ENCODE measurements around the gene OSCP1.

OSCP1 gene

DNA sequence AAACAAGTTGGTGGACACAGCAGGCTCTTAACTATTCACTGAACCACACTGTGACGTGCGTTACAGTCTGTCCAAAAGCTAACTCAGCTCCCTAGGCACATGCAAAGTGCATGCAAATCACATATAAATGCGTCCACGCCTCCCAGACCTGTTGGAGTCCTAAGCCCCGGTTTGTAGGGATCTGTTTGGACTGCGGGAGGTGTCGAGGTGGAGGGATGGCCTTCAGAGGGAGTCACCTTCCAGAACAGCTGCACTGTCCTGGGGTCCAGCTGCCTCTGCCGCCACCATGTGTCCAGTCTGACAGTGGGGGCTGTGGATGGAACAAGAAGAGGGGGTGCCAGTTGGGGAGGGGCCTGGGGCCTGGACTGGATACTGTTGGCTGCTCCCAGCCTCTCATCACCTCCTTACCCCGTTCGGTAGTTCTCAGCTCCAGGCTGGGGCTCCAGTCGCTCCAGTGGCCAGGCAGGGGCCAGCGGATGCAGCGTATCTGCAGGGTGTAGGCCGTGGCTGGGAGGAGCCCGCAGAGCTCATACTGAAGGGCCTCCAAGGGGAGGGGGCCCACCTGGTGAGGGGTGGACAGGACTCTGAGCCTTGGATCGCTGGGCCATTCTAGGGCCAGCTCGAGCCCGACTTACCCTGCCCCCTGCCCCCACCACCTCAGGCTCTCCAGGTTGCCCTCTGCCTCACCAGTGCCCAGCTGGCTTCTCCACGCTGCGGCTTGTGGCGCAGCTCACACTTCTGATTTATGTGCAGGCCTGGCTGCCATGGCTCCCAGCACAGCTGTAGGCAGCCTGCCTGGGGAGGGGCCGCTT, 21.8 kb upstream of the OSCP1 start:
- no peak for DNase-seq

DNA sequence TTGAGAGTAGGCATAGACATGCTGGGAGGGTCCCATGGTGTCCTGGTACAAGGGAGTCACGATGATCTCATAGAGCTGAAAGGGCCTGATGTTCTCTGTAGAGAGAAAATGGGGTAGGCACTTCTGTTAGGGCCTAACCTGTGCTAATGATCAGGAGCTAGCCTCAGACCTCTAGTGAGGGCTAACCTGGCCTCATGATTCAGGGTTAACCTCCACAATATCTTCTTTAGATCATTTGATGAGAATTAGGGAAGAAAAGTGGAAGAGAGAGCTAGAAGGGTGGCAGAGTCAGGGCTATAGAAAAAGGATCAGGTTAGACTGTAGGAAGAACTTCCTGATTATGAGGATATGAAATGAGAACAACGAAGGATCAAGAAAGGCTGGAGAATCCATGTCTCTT, 18.9 kb upstream of the OSCP1 start:
- DNase-seq, result no peak

DNA sequence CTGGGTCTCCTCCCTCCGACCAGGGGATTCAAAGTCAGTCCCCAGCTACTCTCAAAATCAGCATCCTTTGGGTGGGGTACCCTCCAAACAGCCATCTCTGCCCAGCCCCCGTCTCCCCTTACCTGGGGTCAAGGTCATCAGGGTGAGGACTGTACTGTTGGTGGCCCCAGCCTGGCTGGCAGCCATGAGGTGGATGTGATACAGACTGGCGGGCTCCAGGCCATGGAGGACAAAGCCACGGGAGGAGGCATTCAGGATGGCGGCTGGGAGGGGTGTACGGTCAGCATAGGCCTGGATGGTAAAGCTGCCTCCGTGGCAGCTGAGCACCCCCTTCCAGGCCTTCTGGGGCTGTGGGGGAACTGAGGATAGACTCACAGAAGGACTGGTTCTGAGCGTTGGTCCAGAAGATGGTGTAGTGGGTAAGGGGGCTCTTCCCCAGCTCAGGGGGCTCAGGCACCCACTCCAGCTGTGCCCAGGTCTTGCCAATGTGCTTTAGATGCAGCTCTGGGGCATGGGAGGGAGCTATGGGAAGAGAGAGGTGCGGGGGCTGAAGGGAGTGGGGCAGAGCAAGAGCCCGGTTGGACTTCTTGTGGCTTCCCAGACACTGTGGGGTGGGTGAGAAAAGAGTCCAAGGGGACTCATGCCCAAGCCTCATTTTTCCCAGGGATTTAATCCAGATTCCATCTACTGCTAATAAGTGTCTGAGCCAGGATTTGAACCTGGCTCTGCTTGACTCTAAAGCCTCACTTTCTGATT, 17.6 kb upstream of the OSCP1 start:
- DNase-seq, result no peak

DNA sequence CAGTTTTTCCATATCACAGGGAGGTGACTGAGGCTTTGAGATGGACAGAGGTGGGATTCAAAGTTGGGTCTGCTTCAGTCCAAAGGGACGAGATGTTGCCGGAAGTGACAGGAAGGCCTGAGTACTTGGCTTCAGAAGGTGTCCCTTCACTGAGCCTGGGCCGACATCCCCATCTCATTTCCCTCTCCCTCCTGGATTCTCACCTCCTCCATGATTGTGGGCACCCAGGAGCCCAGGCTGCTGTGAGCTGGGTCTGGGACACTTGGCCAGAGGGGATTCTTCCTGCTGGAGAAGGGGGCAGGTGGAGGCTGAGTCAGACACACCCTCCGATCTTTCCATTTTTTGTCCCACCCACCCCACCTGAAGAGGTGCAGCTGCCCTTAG, 16.8 kb upstream of the OSCP1 start:
- no peak for DNase-seq

DNA sequence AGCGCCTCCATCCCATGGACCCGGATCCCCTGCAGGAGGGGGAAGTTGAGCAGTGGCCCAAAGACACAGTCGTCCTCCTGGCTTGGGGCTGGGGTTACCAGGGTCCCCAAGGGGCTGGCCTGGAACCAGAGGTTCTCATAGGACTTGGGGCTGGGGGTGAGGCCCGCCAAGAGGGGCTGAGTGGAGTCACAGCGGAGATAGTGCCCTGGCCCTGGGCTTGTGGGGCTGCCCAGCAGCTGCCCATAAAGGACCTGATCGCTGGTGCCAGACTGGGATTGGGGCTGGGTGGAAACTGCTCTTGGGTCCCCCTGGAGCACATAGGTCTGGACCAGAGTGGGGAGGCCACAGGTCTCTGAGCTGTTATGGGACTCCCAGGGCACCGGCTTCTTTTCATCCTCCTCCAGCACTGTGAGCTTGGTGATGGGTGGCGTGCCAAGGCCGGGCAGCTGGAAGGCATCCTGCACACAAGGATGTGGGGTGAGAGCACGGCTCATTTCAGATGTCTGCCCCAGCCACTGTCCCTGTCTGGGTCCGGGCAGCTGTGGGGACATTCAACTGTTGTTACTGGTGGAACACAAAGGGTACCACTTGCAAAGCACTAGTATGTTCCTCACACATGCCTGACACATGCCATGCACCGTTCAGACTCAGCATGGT, 16.2 kb upstream of the OSCP1 start:
- no peak for DNase-seq

DNA sequence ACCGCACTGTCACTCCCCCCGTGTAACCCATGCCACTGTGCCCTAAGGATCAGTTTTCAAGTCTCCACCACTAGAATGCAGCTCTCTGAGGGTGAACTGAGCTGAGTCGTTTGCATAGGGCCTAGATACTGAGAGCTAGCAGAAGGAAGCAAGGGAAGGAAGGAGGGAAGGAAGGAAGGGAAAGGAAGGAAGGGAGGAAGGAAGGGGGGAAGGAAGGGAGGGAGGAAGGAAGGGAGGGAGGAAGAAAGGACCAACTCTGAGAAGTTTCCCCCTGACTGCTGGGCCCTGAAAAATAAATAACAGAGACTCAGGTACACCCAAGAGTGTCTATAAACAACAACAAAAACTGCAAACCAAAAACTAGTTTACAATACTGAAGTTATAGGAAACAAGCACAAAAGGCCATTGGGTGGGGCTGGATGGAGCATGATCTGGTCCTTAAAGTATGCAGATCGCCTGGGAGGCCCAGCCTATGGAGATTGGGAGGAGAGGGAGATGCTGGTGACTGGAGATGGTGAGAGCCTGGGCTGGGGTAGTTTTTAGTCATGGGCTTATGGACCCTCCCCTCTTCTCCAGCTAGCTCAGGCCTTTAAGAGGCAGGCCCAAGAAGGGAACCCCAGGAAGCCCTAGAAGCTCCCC, 15.6 kb upstream of the OSCP1 start:
- DNase-seq, result peak; percentile 38

DNA sequence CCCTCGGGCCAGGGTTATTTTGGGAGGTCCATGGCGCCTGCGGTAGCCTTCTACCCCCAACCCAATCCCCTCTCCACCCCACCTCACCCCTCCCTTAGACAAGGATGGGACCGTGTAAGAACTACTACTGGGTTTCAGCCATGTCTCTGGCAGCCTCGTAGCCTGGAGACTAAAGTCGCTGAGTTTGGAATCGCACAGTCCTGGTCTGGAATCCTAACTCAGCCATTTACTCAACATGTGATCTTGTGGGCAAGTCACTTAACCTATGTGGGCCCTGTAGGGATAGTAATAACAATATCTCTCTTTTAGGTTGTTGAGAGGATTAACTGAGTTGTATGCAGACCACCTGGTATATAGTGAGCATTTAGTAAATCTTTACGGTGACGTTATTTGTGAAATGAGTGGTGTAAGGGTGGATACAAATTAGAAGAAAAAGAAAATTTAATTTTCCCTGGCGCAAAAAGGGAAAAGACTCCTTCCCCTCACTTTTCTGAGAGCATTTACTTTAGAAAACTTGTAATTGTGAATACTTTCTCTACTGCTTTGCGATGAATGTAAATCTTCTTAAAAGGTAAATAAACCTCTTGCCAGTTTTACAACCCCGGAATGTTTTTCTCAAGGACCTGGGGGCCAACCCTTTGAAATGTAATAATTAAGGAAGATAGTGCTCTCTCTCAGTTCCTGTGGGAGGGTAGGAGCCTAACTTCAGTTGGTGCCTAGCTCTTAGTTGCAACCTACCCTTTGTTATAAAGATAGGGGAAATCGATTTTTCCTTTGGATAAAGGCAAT, 14.5 kb upstream of the OSCP1 start:
- DNase-seq, result peak; percentile 22

DNA sequence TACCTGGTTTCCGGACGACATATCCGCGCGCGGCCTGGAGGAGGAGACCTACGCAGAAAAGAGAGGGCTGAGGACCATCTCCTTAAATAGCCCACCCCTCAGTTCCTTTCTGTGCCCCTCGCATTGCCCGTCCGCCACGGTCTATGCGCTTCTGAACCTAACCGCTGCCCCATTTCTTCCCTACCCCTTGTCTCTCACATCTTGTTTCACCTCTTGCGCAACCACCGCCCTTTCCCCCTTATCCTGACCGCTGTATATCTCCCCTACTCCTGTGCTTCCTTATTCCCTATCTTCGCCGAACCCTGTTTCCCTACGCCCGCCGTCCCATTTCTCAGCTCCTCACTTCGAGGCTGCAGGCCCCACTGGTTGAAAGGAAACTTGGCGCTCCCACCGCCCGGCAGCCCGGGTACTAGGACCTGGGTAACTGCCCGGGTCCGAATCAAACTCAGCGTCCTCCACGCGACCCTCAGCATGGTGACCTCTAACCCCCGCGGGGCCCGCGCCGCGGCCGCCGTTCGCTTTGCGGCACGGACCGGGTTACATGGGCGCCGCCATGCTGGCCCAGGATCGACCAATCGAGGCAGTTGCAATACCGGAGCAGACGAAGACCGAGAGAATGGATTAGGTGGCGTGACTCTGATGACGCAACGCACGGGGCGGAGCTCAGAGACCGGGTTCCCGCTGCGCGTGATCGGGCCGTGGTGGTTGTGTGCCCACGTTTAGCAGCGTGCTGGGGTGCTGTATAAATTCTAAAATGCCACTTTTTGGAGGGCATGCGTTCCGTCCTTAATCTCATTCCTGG, 13.8 kb upstream of the OSCP1 start, which contains the start of gene MRPS15:
Gene MRPS15, minus strand, starts transcription at position 582 of the 802 bp plus-strand sequence. Its CDS starts 109 bp downstream, at position 473.
- peak; percentile 94 for DNase-seq

DNA sequence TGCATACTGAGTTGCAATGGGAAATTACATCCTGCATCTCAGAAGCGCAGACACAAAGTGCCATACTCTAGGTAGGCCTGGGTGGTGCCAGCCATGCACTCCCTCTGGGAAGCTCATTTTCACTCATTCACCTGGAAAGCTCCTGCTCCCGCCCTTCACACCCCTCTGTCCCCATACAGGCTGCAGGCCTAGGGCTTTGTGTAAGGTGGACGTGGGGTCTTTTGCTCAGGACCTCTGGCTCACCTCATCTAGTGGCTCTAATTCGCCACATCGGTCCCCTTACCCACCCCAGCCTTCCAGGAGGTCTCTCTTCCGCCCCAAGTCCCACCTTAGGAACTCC, 13.2 kb upstream of the OSCP1 start:
- no peak for DNase-seq

DNA sequence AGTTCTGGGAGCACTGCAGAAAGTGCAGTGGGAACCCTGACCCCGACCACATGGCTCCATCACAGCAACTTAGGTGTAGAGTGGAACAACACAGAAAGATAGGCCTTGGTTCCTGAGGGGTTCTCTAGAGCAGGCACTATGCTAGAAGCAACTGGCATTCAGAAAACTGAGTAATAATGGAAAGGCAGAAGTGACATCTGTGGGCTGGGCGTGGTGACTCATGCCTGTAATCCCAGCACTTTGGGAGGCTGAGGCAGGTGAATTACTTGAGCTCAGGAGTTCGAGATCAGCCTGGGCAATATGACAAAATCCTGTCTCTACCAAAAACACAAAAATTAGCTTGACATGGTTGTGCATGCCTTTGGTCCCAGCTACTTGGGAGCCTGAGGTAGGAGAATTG, 8.7 kb upstream of the OSCP1 start:
- DNase-seq, result no peak

DNA sequence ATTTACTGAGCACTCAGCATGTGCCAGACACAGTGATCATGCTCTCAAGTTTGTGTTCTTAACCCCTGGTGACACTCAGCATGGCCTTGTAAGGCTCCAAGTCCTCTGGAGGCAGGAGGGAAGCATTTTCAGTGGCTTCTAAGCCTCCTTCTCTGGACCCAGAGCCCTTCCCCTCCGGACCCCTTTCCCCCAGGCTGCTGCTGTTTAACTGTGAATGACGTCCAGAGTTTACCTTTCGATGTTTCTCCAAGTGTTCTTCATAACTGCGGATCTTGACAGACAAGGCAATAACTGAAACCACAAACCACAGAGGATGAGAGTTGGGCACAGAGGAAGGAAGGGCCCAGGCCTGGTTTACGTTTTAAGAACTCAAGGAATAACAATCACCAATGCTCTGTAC, 7.4 kb upstream of the OSCP1 start:
- DNase-seq, result no peak

DNA sequence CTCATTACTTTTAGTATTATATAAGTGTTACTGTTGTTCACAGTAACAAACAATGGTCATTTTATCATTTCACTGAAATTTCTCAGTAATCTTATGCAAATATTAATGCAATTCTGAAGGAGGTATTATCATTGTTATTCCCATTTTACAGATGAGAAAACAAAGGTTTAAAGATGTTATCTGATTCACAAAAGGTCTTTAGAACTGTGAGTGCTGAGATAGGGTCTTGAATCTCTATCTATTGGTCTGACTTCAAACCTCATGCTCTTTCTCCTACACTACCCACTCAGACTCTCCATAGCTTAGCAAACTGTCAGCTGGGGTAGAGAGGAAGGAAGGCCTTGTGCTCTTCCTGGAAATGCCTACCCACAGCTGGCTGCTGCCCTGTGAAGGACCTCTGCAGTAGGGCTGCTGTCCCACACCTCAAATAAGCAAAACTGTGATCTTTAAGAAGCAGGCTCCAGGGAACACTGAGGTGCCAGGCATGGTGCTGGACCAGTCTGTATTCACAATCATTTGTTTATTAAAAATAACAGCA, 6.2 kb upstream of the OSCP1 start:
- no peak for DNase-seq

DNA sequence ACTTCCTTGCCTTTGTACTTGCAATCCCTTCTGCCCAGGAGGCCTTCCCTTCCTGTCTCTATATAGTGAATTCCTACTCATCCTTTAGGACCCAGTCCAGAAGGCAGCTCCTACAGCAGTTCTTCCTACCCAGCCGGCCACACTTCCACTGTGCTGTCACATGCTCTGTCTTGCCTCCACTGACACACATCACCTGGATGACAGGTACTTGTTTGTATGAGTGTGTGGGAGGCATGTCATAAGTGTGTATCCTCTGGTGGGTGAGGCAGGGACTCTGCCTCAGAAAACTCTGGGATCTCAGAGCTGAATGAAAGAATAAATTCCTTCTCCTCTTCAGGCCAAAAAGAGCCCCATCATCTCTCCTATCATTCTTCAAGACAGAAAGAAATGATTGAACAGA, 5.1 kb upstream of the OSCP1 start:
- DNase-seq, result no peak

DNA sequence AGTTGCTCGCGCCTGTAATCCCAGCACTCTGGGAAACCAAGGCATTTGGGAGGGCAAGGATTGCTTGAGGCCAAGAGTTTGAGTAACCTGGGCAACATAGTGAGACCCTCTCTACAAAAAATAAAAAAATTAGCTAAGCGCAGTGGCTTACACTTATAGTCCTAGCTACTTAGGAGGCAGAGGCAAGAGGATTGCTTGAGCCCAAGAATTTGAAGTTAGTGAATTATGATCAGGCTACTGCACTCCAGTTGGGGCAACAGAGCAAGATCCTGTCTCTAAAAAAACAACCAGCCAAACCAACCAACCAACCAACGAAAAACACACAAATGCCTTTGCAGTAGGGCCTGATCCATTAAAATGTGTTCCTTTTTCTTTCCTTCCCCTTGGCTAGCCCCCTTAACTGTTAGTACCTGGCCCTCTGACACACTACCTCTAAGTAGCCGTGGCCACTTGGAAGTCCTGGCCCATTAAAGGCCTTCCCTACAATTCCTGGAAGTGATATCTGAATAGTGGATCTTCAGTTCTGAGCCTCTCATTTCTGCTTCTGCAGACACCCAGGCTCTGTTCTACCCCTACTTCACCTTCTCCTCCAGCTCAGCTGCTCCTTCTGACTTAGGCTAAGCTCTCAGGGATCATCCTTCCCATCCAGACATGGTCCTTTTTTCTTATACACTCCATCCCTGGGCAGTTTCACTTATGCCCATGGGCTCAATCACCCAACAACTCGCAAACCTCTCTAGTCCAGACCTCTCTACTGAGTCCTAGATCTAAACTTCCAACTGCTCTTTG, 3.5 kb upstream of the OSCP1 start:
- no peak for DNase-seq

DNA sequence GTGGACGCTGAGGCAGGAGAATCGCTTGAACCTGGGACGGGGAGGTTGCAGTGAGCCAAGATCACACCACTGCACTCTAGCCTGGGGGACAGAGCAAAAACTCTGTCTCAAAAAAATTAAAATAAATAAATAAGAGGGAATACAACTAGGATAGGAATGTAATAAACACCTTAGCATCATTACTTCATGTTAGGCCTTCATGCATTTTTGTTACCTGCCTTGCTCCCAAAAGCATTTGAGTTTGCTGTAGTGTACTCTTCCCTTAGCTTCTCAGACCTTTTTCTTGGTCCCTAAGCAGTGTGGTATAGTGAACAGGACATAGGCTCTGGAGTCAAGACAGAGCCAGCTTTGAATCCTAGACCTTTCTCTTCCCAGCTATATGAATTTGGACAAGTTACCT, 2.8 kb upstream of the OSCP1 start:
- no peak for DNase-seq

DNA sequence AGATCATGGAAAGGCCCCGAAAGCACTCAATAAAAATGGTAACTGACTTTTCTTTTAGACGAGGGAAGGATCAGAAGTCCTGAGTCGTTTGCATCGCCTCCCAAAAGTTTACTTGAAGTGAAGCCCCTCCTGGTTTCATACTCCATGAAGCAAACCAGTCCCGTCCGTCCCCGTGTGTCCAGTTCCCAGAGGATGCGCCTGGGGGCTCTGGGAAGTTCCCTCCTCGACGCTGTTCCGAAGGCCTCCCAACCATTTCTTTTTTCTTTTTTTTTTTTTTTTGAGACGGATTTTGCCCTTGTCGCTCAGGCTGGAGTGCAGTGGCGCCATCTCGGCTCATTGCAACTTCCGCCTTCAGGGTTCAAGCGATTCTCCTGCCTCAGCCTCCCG, 661 bp upstream of the OSCP1 start:
- DNase-seq, result no peak

DNA sequence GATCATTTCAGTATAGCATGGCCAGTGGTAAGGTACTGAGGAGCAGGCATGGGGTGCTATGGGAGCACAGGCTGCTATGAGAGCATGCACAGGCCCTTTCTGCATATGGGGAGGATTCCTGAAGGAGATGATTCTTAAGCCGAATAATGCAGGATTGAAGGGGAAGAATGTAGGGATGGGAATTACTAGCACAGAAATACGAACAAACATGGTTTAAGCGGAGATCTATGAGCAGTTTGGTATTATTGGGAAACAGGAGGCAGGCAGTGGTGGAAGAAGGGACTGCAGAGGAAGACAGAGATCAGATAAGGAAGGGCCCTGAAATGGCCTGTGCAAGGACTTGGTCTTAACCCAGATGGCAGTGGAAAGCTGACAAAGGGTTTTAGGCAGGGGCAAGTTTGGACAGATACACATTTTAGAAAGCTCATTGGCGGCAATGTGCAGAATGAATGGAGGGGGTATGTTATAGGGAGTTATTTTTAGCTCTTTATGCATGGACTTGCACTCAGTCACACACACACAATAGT, 1.7 kb downstream of the OSCP1 start:
- no peak for DNase-seq

DNA sequence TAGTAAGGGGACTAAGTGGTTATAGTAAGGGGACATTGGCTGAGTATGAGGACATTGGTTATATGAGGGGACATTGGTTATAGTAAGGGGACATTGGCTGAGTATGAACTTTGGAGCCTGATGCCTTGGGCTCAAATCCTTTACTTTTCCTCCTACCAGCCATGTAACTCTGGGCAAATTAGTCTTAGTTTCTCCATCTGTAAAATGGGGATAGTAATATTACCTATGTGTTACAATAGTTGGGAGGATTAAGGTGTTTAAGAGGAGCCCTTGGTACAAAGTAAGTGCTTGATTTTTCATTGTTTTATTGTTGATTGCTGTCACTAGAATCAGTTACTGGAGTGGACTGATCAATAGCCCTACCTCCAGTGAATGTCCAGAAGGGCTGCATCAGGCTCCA, 2.8 kb downstream of the OSCP1 start:
- no peak for DNase-seq

DNA sequence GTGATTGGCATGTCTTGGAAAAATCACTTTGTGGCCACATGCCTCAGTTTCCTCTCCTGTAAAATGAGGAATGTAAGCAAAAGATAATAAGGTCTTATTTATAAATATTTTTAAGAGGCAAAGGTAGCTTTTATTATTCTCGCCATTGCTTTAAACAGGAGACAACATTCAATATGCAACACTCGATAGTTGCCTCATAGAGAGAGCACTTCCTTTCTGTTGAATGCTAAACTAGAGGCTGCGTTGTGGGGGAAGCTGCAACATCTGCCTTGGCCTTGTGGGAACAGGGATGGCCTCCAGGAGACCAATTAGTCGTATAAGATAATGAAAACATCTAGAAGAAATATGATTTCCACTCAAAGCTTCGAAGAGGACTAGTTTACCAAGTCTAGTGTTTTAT, 3.5 kb downstream of the OSCP1 start:
- DNase-seq, result no peak

DNA sequence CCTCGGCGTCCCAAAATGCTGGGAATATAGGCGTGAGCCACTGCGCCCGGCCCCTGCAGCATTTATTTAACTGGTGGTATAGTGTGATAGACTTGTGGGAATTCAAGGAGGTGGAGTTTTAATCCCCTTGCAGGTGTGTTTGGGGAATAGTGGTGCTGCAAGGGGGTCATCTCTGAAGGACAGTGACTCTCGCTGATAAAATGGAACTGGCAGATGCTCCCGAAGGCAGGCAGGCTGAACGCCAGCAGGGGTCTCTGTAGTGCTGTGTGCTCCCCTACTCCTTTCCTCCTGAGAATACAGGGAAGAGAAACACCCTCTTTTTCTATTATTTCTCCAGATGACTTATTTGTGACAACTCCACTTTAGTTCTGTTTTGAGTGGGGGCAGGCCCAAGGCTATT, 4.0 kb downstream of the OSCP1 start:
- peak; percentile 6 for DNase-seq

All from HCEC 1CT (cell line).